Fibroblast of lung (primary cell): Measurements from ENCODE around the gene HUNK.

Source experiments
- CTCF ChIP-seq, 2 donors: IDR thresholded peaks in 1 of 2; conservative IDR thresholded peaks in 1 of 2; 1 replicate in 1 of 2; 2 replicates in 1 of 2; pipeline ENCODE4 v1.5.1; 2011 to 2012; ENCODE audit warnings: low read length in 2 of 2, control low read depth in 1 of 2, inconsistent platforms in 1 of 2, low read depth in 1 of 2, mild to moderate bottlenecking in 1 of 2
- EZH2 ChIP-seq: IDR thresholded peaks from 2 replicates; pipeline ENCODE4 v1.5.1; 2012; ENCODE audit warnings: low read length, control low read depth, mild to moderate bottlenecking; ENCODE audit errors: missing control alignments

- TF ChIP-seq CTCF (conservative IDR thresholded peaks at IDR 0.05 in 1 of 2, IDR thresholded peaks at IDR 0.05 in 1 of 2; ENCODE audit: low read depth in 1 of 2, low read length in 2 of 2) (no peak), EZH2 (no peak)
These were observed 29.6 kb downstream of the HUNK start for GRCh38 chr21:31902438-31902837.
